HCT116 (cell line): ENCODE results near the gene CIAO2B.

Experiments
- EZH2 ChIP-seq: fragments of 200-600 bp; sonication (generic); IDR thresholded peaks from 2 replicates; pipeline ENCODE4 v1.6.1; 2017; ENCODE audit warnings: antibody characterized with exemption, mixed run types
- POLR2AphosphoS5 ChIP-seq: IDR thresholded peaks from 2 replicates; pipeline ENCODE4 v1.6.1; 2011; ENCODE audit warnings: mild to moderate bottlenecking, low read depth, low read length, moderate library complexity
- RAD21 ChIP-seq: IDR thresholded peaks from 2 replicates; pipeline ENCODE4 v1.6.1; 2012; ENCODE audit warnings: low read depth, mild to moderate bottlenecking
- SRF ChIP-seq: IDR thresholded peaks from 2 replicates; pipeline ENCODE4 v1.6.1; 2012; ENCODE audit warnings: low read depth
- ZFX ChIP-seq: fragments of 450-650 bp; IDR thresholded peaks from 2 replicates; pipeline ENCODE4 v1.6.1; 2017
- ZNF274 ChIP-seq: fragments of 200-500 bp; sonication (Bioruptor generic); IDR thresholded peaks from 2 replicates; pipeline ENCODE4 v1.6.1; 2014; ENCODE audit warnings: mild to moderate bottlenecking, low read depth, low read length, inconsistent platforms
- TF ChIP-seq, protein P1 (sequence below), 3 experiments: fragments of 200-600 bp in 1 of 3; sonication (generic) in 1 of 3; IDR thresholded peaks in 2 of 3; conservative IDR thresholded peaks in 1 of 3; 2 replicates each; pipeline ENCODE4 v1.5.1; 2012 to 2017; ENCODE audit warnings: low read depth in 2 of 3, low read length in 2 of 3, antibody characterized with exemption in 1 of 3, borderline replicate concordance in 1 of 3, control low read depth in 1 of 3, mild to moderate bottlenecking in 1 of 3, mixed read lengths in 1 of 3, mixed run types in 1 of 3, moderate library complexity in 1 of 3; ENCODE audit not compliant: insufficient read depth in 1 of 3

DNA sequence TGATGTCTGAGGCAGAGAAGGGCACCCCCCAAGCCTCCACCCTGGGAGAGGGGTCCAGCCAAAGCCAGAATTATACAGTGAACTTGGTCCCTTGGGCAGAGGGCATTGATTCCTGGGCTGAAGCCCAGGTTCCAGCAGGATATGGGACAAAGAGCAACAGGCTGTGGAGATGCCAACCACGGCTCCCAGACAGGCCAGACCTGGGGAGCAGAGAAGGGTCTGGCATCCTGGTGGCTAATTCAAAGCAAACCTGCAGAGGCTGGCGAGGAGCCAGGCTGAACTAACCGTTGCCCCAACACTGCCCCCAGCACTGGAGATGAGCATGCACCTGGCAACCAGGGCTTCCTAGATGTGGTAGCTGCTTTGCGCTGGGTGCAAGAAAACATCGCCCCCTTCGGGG is 29.8 kb upstream of the CIAO2B start:
- TF ChIP-seq, protein P1, sequence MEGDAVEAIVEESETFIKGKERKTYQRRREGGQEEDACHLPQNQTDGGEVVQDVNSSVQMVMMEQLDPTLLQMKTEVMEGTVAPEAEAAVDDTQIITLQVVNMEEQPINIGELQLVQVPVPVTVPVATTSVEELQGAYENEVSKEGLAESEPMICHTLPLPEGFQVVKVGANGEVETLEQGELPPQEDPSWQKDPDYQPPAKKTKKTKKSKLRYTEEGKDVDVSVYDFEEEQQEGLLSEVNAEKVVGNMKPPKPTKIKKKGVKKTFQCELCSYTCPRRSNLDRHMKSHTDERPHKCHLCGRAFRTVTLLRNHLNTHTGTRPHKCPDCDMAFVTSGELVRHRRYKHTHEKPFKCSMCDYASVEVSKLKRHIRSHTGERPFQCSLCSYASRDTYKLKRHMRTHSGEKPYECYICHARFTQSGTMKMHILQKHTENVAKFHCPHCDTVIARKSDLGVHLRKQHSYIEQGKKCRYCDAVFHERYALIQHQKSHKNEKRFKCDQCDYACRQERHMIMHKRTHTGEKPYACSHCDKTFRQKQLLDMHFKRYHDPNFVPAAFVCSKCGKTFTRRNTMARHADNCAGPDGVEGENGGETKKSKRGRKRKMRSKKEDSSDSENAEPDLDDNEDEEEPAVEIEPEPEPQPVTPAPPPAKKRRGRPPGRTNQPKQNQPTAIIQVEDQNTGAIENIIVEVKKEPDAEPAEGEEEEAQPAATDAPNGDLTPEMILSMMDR (IDR thresholded peaks at IDR 0.05 in 2 of 3, conservative IDR thresholded peaks at IDR 0.05 in 1 of 3; ENCODE audit: borderline replicate concordance in 1 of 3, insufficient read depth in 1 of 3, low read depth in 2 of 3, low read length in 2 of 3), result no peak
- TF ChIP-seq ZNF274, result no peak
- TF ChIP-seq POLR2AphosphoS5, result no peak
- no peak for TF ChIP-seq EZH2
- TF ChIP-seq ZFX, result no peak
- TF ChIP-seq RAD21, result no peak
- no peak for TF ChIP-seq SRF
